Fibroblast of the conjunctiva (primary cell): ENCODE results near the gene ALOX15.
"Not testable (repeated sequence)": the region's sequence is repeated elsewhere in the genome, so short reads cannot be mapped to it uniquely, and the experiment has no call there.

Experiments
- DNase-seq: peaks from one replicate; pipeline ENCODE4 v3.0.0-alpha.2; 2010; ENCODE audit warnings: low read depth

Gene ALOX15

DNA sequence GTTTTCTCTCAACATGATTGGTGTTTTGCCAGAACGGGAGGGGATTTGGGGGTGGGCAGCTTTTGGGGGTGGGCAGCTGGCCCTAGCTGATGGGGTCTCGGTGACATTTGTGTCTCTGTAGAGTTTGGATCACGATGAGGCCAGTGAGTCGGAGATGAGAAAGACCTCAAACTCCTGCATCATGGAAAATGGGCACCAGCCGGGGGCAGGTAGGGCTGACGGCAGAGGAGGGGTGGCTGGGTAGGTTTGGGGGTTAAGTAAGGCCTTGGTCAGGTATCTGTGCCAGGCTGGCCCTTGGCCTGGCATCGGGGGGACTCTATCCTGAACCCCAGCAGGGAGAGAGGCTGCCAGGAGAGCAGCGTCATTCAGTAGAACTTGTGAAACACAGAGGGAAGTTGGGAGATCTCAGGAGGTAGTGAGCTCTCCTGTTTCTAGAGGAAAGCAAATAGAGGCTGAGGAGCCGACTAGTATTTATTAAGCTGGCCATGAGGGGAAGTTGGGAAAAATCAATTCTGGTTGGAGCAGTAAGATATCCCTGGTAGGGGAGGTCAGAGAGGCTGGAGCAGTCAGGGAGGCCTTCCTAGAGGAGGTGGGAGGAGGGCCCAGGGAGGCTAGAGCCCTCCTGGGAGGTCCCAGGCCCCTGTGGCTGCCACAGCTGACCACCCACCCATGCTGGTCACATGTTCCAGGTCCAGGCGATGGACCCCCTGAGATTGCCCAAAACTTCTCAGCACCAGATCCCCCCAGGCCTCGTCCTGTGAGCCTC lies 49.1 kb downstream of the ALOX15 start:
- no peak for DNase-seq

DNA sequence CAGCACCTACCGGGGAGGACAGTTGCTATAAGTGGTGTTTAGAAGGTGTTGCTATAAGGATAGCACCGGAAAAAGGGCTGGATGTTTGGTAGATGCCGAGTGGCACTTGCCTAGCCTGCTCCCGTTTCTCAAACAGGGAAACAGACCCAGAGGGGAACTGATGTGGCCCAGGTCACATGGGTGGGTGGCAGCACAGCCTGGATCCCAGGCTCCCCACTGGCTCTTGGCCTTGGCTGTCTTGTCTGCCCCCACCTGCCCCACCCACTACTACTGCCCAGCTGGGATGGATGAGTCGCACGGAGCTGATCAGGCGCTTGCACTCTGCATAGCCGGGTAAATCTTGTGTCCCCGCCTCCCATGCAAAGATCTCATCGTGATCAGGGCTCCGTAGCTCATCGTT lies 49.9 kb downstream of the ALOX15 start:
- DNase-seq: no peak

DNA sequence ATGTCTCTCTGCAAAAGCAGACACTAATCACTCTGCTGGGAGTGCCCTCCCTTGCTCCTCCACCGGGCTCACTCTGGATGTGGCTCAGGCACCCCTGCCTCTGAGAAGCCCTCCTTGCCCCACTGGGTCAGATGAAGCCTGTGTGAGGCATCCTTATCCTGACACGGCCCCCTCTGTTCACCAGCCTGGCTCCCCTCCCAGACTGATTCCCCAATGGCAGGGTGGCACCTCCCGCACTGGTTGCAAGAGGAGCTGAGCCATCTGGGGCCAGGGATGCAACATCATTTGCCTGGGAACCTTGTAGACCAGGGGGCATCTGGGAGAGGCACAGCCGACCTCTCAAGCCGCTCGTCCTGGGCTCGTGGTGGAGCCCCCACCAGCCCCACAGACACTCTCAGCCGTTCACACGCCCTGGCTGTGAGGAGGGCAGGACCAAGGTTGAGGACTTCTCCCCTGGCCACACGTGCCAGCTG lies 50.5 kb downstream of the ALOX15 start:
- DNase-seq: no peak

DNA sequence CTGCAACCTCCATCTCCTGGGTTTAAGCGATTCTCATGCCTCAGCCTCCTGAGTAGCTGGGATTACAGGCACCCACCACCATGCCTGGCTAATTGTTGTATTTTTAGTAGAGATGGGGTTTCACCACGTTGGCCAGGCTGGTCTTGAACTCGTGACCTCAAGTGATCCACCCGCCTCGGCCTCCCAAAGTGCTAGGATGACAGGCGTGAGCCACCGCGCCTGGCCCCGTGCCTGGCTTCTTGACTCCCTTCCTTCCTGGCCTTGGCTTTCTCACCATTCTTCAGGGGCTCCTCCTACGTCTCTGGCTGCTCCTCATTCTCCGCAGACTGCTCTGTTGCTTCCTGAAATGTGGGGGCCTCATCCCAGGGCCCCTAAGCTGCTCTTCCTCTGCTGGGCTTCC lies 51.4 kb downstream of the ALOX15 start:
- DNase-seq: not testable (repeated sequence)

- DNase-seq: no peak
These were observed 52.4 kb downstream of the ALOX15 start for GRCh38 chr17:4588898-4589625.

DNA sequence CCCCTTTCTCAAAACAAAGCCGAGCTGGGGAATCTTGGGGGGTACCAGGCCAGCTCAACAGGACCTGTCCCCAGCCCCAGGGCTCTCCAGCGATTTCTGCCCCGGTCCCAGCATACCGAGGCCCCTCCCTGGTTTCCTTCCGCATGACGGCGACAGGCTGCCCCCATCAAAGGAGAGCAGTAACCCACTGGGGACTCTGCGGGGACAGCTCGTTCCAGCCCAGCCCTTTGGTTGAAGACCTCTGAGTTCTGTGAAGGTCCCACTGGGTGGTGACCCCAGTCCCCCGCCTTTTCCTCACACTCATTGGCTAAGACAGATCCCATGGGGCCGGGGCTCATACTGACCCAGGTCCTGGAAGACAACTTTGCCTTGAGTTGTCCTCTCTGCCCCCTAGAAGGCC lies 53.1 kb downstream of the ALOX15 start:
- DNase-seq: no peak

DNA sequence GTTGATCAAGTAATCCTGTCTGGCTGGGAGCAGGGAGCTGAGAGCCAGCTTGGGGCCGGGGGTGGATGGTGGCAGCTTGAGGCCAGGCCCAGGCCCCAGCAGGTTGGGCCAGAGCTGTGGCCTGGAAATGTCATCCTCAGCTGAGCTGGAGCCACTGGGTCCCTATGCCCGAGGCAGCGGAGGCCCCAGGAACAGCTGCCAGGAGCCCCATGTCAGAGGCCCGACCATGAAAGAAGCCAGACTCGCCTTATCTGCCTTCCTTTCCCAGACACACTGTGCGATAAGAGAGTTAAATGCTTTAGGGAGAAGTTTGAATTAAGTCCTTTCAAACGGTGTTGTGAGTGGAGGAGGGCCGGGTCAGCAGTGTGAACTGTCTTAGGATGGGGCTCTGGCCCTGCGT lies 53.7 kb downstream of the ALOX15 start:
- DNase-seq: no peak

DNA sequence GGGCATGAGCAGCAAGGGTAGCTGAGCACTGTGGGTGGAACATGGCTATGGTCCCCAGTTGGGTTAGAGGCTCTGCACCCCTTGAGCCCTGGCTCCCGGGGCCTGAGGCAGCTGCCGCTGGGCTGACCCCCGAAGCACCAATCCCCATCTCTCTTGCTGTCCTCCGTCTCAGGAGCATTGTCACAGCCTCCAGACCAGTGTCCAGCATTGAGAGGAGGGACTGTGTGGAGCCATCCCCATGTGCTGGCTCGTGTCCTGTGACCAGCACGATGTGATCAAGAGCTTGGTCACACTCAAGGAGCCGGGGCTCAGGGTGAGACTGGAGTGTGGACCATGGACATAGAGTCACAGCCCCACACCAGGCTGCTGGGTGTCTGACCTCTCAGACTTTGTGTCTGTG lies 54.3 kb downstream of the ALOX15 start:
- DNase-seq: no peak

DNA sequence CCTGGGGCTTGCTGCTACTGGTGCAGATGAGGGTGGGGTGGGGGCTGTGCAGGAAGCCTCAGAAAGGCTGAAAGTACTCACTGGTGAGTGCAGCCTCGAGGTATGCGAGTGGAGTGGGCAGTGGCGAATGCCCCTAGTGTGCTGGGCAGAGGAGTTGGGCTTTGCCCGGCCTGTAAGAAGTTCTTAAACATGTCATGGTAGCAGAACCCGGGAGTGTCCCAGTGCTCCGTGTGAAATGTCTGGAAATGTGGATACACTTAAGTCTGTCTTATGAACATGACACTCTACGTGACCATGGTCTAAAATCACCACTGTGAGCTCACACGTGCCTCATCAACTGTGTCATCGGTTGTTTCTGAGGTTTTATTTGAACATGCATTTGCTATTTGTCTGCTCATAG lies 55.4 kb downstream of the ALOX15 start:
- no peak for DNase-seq

GRCh38 chr17:4585638-4585994 lies 55.9 kb downstream of the ALOX15 start:
- DNase-seq: no peak

- DNase-seq: no peak
These were observed 56.4 kb downstream of the ALOX15 start for GRCh38 chr17:4584917-4585637.

- no peak for DNase-seq
These were observed 57.2 kb downstream of the ALOX15 start, which contains the start of gene SMTNL2 for GRCh38 chr17:4584101-4584916. Gene SMTNL2 (plus strand): TSS chr17:4584529. CDS start chr17:4584606, 77 bp downstream.

- no peak for DNase-seq
These were observed 57.7 kb downstream of the ALOX15 start for GRCh38 chr17:4583782-4584100.

DNA sequence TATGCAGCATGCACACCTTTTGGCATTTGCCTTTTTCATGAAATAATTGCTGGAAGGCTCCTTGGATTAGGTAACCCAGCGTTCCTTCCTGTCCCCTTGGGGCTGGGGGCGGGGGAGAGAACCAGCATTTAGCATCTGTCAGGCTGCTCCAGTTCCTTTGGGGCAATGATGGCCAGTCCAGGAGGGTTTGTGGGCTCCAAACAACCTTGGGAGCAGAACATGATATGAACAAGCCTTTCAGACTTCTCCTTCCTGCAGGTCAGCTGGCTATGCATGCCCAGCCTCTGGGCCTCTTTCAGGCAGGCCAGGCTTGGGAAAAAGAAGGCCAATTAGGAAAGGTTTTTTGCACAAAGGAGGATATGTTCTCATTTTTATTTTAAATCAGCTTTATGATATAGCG lies 58.3 kb downstream of the ALOX15 start:
- DNase-seq: no peak

GRCh38 chr17:4582691-4583090 lies 58.8 kb downstream of the ALOX15 start:
- DNase-seq: no peak

GRCh38 chr17:4582101-4582501 lies 59.4 kb downstream of the ALOX15 start:
- DNase-seq: no peak
